HG03442 (cell line): ENCODE measurements around the gene SPSB2.

ENCODE experiments used
- ATAC-seq: cut with Tn5 transposase; IDR thresholded peaks from one replicate; pipeline ENCODE4 v1.9.1; 2021; ENCODE audit warnings: mild to moderate bottlenecking, moderate library complexity; ENCODE audit not compliant: unreplicated experiment

The SPSB2 gene

DNA sequence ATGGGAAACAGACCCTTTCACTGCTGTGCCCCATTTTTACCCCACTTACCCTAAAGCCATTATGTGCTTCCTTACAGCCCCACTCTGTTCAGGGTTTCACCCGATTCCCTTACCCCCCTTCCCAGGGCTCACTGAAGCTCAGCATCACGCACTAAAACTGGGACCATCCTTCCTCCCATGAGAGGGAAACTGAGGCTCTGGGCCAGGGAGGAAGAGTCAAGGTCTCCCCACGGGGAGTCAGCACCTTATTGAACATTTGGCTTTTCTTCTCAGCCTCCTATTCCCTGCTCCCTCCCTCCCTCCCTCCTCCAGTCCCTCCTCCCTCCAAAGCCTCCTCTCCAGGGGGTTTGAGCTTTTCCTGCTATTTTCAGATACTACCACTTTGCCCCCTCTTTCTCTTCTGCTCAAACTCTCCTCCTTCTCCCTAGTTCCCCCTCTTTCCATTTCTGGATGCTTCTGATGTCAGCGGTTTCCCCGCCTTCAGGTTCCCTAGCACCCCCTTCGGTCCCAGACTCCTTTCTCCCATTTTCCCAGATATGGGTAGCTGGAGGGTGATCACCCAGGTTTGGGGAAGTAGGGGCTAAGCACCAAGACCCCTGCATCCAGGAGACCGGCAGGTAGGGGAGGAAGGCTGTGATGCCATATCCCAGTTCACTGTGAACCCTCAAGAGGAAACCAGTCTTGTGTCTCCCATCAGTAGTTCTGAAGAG is 50.5 kb downstream of the SPSB2 start:
- no peak for ATAC-seq

- ATAC-seq = no peak
Measured at GRCh38 chr12:6821591-6822425, 51.3 kb downstream of the SPSB2 start, which contains the start of gene GPR162. Gene GPR162, plus strand, starts transcription at chr12:6821821. Its CDS starts 2,078 bp downstream, at chr12:6823899.
